Right cardiac atrium (tissue), 5 donors: Measurements from ENCODE around the gene ASTN2. TPM values are rescaled to one million over a fixed set of nuclear protein-coding genes. Genes with fewer than 3 reads are reported as not detected.

Experiments
- ATAC-seq, 2 donors: fragments of 200-7000 bp; cut with Tn5 transposase; one replicate each; pipeline versions ENCODE4 v1.8.0 to v1.9.1; 2020; ENCODE audit warnings: moderate library complexity in 2 of 2, mild to moderate bottlenecking in 1 of 2
- DNase-seq, 3 donors: peaks; one replicate each; pipeline ENCODE4 v3.0.0-alpha.2; 2020
- H3K27ac ChIP-seq: one replicate; pipeline ENCODE4 v1.5.1; 2013; ENCODE audit warnings: mild to moderate bottlenecking, low read length, control low read depth, moderate library complexity
- H3K27me3 ChIP-seq: one replicate; pipeline ENCODE4 v1.6.1; 2013; ENCODE audit not compliant: control insufficient read depth, insufficient read depth
- H3K4me1 ChIP-seq: one replicate; pipeline ENCODE4 v1.6.1; 2013; ENCODE audit warnings: low read length; ENCODE audit not compliant: control insufficient read depth, insufficient read depth
- H3K4me3 ChIP-seq: one replicate; pipeline ENCODE4 v1.5.1; 2013; ENCODE audit warnings: low read length, control low read depth
- H3K9me3 ChIP-seq: one replicate; pipeline ENCODE4 v1.6.1; 2013; ENCODE audit warnings: low read length; ENCODE audit not compliant: control insufficient read depth
- WGBS: extraction: QIAGEN DNeasy Blood & Tissue Kit; methylation state at CpG from one replicate; pipeline ENCODE4 v1.1.7; 2013; 5-methylcytosine and 5-hydroxymethylcytosine counted together
- intact Hi-C, 4 donors: fragments of 100-400 bp; cut with DNase I; formaldehyde crosslinking; loops; one replicate each; pipeline versions ENCODE4 v1.11.0 to v1.14.0; 2022 to 2023
- polyA plus RNA-seq: library from polyadenylated mRNA; stranded (reverse); fragments of 200-250 nt; gene quantifications from one replicate; pipeline ENCODE4 v1.2.3, GENCODE V29; 2013
- total RNA-seq, 4 donors: library from RNA; stranded (reverse); fragmentation: NEBNext Ultra II Directional; extraction: Animal tissue kit (Norgen Biotek cat#: 25700); gene quantifications; one replicate each; pipeline ENCODE4 v1.2.1, GENCODE V29; 2021
- donor health status: healthy with polysubstance abuse.
- donor health status: DM: no; HTN: yes; CAD: no.
- donor health status: DM: no; HTN: no; CAD: no.
- donor health status: DM: no; HTN: yes; CAD: no; lungs with severe emphysema.
- donor health status: DM: yes; HTN: yes; CAD: no.

The ASTN2 gene
- total and polyA plus RNA-seq, 5 donors = 18.1 to 79.3 (median 59.8) TPM

DNA sequence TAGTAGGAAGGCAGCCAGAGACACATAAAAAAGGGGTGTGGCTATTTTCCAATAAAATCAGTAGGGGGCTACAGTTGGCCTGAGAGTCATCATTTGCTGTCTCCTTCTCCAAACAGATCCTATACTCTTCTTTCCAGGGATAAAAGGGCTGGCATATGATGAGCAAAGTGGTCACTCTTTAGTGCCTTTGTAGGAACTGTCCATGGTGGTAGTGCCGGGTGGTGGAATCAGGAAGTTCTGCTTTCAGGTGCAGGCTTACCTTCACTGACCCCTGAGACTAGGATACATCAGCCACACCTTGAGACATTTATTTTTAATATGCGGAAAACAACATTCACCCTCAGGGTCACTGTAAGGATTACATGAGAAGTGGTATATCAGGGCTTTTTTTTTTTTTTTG lies 80.8 kb downstream of the ASTN2 start:
- H3K4me3 ChIP-seq = no peak overlapping the region
- no peak for ATAC-seq
- no peaks in the 10 kb centered on the region for H3K9me3 ChIP-seq
- WGBS = 71% methylated on average over 2 of the region's 2 CpGs
- H3K27ac ChIP-seq = no peak overlapping the region
- intact Hi-C loops = no loop called here
- H3K4me1 ChIP-seq = no peaks in the 10 kb centered on the region
- H3K27me3 ChIP-seq = no peaks in the 10 kb centered on the region
- DNase-seq = no peak

DNA sequence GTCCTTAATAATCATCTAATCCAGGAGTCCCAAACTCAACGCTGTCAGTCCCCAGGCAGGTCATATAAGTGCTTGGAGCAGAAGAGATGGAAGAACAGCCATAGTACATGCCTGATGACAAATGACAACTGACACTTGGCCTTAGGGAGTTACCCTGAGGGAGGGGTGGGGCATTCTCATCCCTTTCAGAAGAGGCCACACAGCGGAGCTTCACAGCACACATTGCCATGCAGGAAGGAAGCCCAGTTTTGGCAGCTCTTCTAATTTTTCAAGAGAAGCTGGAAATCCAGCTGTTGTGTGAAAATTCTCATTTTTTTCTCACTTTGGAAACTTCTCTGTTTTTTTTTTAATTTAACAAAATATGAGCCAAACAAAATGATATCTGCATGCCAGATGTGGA lies 89.0 kb downstream of the ASTN2 start:
- ATAC-seq = no peak
- Histone ChIP-seq H3K9me3 (no peaks in the 10 kb centered on the region), H3K27ac (no peak overlapping the region), H3K27me3 (no peaks in the 10 kb centered on the region), H3K4me3 (no peak overlapping the region), H3K4me1 (no peaks in the 10 kb centered on the region)
- no peak for DNase-seq
- 25% methylated on average over 2 of the region's 2 CpGs for WGBS
- intact Hi-C loops = no loop called here

DNA sequence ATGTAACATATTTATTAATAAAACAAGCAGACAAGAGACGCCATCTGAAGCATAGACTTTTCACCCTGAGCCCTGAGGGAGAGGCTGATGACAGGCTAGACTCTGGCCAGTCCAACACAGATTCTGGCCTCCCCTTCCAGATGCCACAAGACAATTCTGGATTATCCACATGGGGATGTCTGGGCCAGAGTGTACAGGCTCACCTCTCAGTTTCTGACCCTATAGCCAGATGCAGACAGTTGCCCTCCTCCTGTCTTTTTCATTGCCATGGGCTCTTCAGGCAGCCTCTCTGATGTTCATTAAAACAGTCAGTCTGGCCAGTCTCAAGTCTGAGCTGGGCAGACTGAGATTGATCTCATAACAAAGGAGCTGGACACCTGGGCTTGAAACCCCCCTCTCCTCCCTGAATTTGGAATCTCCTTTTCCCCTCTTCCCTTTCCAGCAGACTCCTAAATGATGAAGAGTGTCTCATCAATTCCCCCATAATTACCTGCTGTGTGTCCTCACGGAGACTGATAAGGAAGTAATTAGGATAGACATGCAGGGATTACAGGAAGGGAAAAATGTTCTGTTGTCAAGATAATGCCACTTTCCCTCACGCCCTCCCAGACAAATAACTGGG lies 89.6 kb downstream of the ASTN2 start:
- Histone ChIP-seq H3K9me3 (no peaks in the 10 kb centered on the region), H3K27ac (no peak overlapping the region), H3K27me3 (no peaks in the 10 kb centered on the region), H3K4me1 (no peaks in the 10 kb centered on the region), H3K4me3 (no peak overlapping the region)
- intact Hi-C loops = no loop called here
- no peak for DNase-seq
- WGBS = 33% methylated on average over 3 of the region's 3 CpGs
- ATAC-seq = no peak

DNA sequence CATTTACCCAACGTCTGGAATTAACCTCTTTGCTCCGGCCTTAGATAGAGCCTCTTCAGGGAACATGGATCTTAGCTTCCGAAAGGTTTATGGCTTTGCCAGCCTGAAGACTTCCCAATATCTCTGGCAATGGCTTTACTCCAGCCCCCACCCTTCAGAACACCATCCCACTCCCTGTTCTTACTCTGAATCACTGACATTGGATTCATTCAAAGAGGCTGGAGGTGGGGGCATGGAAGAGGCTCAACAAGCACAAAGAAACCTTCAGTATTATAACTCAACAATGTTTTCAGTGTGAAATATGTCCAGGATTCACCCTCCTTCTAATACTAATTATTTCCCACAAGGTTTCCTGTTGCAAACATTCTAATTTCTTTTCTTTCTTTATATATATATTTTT lies 91.5 kb downstream of the ASTN2 start:
- ATAC-seq (no peak), DNase-seq (no peak)
- H3K4me1 ChIP-seq = no peaks in the 10 kb centered on the region
- no peaks in the 10 kb centered on the region for H3K9me3 ChIP-seq
- no peaks in the 10 kb centered on the region for H3K27me3 ChIP-seq
- H3K4me3 ChIP-seq = no peak overlapping the region
- 34% methylated on average over 3 of the region's 3 CpGs for WGBS
- intact Hi-C loops = no loop called here
- H3K27ac ChIP-seq = no peak overlapping the region

DNA sequence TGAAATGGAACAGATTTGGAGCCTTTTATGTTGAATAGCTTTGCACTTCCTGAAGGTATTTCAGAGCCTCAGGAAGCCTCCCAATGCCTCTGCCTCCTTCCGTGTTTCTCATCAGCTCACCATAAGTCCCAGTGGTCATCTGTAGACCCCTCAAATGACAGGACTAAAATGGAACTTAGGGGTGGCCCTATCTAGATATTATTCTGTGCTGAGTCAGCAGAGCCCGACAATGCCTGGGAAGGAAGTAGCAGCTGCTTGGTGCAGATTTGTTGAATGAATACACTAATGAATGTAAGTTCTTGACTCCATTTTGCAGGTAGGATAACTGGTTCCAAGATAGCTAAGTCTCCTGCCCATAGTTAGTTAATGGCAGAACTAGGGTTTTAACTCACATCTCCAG lies 97.7 kb downstream of the ASTN2 start:
- 51% methylated on average over 2 of the region's 2 CpGs for WGBS
- H3K4me3 ChIP-seq = no peak overlapping the region
- no peaks in the 10 kb centered on the region for H3K27me3 ChIP-seq
- no peaks in the 10 kb centered on the region for H3K4me1 ChIP-seq
- no peak overlapping the region for H3K27ac ChIP-seq
- intact Hi-C loops = no loop called here
- H3K9me3 ChIP-seq = no peaks in the 10 kb centered on the region
- ATAC-seq (no peak), DNase-seq (no peak)

DNA sequence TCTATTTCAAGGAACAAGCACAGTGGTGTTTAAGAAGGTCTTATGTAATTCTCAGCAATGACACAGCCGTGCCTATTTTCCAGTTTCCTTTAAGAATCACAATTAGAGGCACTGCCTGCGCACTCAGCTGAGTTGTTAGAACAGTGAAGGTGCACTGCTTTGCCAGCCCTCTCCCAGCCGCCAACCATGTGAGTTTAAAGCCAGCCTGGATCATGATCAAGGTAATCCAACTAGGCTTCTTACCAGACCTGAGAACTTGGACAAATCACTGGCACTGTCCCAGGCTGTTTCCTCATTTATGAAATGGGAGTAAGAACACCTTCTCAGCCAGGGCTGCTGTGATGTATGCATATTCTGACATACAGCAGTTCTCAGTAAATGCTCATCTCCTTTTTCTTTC lies 99.6 kb downstream of the ASTN2 start:
- no peaks in the 10 kb centered on the region for H3K4me1 ChIP-seq
- no peaks in the 10 kb centered on the region for H3K27me3 ChIP-seq
- DNase-seq = no peak
- intact Hi-C loops = no loop called here
- 86% methylated on average over 3 of the region's 3 CpGs for WGBS
- no peak overlapping the region for H3K27ac ChIP-seq
- ATAC-seq = no peak
- no peaks in the 10 kb centered on the region for H3K9me3 ChIP-seq
- H3K4me3 ChIP-seq = no peak overlapping the region

DNA sequence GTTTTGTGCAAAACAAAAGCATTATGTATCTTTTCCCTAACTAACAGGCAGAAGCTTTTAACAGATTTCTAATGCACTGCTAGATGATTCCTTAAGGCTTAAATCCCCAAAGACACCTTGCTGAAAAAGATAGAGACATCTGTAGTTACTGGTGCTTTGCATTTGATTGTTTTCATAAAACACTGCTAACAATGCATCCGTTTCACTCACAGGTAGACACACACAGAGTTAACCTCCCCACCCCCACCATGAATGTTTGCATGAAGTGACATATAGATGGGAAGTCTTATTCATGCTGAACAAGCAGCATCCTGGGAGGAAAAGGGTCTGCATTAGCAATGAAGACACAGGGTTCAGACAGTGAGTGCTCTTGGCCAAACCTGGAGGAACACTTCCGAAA lies 100.9 kb downstream of the ASTN2 start:
- no peaks in the 10 kb centered on the region for H3K9me3 ChIP-seq
- no peak overlapping the region for H3K4me3 ChIP-seq
- H3K4me1 ChIP-seq = no peaks in the 10 kb centered on the region
- 48% methylated on average over 2 of the region's 2 CpGs for WGBS
- DNase-seq (no peak), ATAC-seq (no peak)
- H3K27me3 ChIP-seq = no peaks in the 10 kb centered on the region
- no peak overlapping the region for H3K27ac ChIP-seq
- intact Hi-C loops = no loop called here

DNA sequence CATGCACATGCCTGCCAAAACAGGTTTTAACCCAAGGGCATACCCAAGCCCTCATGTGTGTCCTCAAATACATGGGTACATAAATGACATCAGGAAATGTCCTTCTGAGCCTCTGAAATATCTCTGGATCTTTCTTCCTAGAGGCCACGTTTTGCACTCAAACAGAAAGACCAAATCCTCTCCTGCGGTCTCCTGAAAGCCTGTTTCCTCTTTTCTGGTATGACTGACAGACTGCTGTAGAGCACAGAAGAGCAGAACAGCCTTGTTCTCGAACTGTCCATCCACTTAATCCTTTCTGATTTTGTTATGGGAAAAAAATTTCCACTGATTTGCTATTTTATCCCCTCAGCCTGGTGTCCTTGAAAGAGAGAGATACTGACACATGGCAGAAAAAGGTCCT lies 107.2 kb downstream of the ASTN2 start:
- DNase-seq (no peak), ATAC-seq (no peak)
- Histone ChIP-seq H3K9me3 (no peaks in the 10 kb centered on the region), H3K4me3 (no peak overlapping the region), H3K4me1 (no peaks in the 10 kb centered on the region), H3K27ac (no peak overlapping the region), H3K27me3 (no peaks in the 10 kb centered on the region)
- 58% methylated on average over 3 of the region's 3 CpGs for WGBS
- intact Hi-C loops = no loop called here

DNA sequence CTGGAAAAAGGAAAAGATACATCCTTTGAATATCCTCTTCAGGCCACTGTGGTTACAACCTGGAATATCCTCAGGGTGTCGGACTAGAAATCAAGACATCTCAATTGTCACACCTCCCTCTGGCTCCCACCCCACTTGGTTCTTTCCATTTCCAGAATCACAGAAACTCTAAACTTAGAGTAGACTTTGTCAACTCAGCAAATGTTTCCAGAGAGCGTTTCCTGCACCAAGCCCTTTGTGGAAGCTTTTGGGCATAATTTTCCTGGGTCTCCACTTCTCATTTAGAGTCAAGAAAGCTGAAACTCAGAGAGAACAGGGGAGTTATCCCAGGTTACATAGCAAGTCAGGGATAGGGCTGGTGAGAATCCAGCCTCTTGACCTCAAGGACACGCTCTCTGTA lies 108.8 kb downstream of the ASTN2 start:
- Histone ChIP-seq H3K27ac (no peak overlapping the region), H3K27me3 (no peaks in the 10 kb centered on the region), H3K9me3 (no peaks in the 10 kb centered on the region), H3K4me3 (no peak overlapping the region), H3K4me1 (no peaks in the 10 kb centered on the region)
- intact Hi-C loops = no loop called here
- DNase-seq (no peak), ATAC-seq (no peak)
- WGBS = 61% methylated on average over 3 of the region's 3 CpGs

DNA sequence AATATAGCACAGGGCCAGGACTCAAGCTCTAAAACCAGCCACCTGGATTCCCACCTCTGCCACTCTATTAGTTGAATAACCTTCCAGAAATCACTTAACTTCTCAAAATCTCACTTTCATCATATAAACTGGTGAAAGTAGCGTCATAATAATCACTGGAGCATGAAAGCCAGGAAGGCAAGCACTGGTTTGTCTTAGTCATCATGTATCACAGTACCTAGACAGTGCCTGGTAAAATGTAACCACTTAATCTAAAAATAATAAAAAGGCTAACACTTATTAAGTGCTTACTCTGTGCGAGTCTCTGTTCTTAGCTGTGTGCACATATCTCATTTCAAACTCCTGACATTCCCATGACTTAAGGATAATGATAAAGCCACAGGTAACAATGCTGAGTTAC lies 109.4 kb downstream of the ASTN2 start:
- ATAC-seq (no peak), DNase-seq (no peak)
- WGBS = 70% methylated on average over 2 of the region's 2 CpGs
- Histone ChIP-seq H3K4me3 (no peak overlapping the region), H3K9me3 (no peaks in the 10 kb centered on the region), H3K4me1 (no peaks in the 10 kb centered on the region), H3K27ac (no peak overlapping the region), H3K27me3 (no peaks in the 10 kb centered on the region)
- intact Hi-C loops = no loop called here

DNA sequence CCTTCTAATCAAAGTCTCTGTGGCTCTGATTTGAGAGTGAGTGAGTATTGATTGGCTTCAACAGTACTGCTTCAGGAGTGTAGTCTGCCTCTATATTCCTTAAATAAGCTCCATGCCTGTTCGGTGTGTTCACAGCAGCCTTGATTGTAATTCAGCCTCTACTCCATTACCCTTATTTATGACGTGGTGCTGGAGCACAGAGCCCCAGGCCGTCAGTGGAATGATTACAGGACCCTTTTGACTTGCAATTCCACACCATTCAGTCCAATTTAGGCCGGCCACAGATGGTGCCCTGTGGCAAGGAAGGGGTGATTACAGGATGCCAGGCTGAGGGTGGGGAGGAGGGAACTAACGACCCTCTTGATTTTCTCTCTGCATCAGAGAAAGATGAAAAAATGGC lies 110.3 kb downstream of the ASTN2 start:
- H3K9me3 ChIP-seq = no peaks in the 10 kb centered on the region
- intact Hi-C loops = no loop called here
- no peak overlapping the region for H3K27ac ChIP-seq
- no peak for ATAC-seq
- DNase-seq = no peak
- H3K27me3 ChIP-seq = no peaks in the 10 kb centered on the region
- H3K4me3 ChIP-seq = no peak overlapping the region
- no peaks in the 10 kb centered on the region for H3K4me1 ChIP-seq
- WGBS = 61% methylated on average over 5 of the region's 5 CpGs

DNA sequence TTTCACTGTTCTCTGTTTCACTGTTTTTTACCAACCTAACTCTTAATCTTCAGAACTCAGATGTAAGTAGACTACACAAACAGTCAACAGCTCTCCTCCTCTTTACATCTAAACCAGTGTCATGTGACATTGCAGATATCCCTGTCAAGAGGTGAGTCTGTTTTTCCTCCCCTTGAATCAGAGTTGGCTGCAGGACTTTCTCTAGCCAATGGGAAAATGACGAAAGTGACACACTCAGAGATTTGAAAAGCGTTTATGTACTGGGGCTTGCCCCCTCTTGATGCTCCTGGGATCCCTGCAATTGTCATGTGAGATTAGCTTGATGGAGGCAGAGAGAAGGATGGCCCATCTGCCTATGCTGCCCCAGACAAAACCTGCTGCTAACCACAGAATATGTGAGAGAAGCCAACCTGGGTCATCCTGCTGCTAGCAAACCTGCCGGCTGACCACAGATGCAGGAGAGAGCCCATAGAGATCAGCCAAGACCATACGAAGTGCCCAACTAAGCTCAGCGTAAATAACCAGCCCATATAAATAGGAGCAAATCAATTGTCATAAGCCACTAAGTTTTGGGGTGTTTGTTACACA lies 111.1 kb downstream of the ASTN2 start:
- DNase-seq = no peak
- H3K9me3 ChIP-seq = no peaks in the 10 kb centered on the region
- no peaks in the 10 kb centered on the region for H3K4me1 ChIP-seq
- H3K4me3 ChIP-seq = no peak overlapping the region
- no peak for ATAC-seq
- 63% methylated on average over 5 of the region's 5 CpGs for WGBS
- no peaks in the 10 kb centered on the region for H3K27me3 ChIP-seq
- intact Hi-C loops = no loop called here
- no peak overlapping the region for H3K27ac ChIP-seq
